ENCODE data around the gene HTR7. TPM values are rescaled to one million over a fixed set of nuclear protein-coding genes. Genes with fewer than 3 reads are reported as not detected.

The HTR7 gene
- polyA plus RNA-seq, 2 of the 4 experiments (the other 2 are of a cell fraction), result 0.04 to 0.05 TPM

- Histone ChIP-seq H3K4me3 (no peak overlapping the region), H3K4me1 (no peaks in the 10 kb centered on the region), H3K4me2 (no peak overlapping the region), H3K27ac (no peak overlapping the region), H3K9me3 (no peaks in the 10 kb centered on the region)
- ATAC-seq (no peak), FAIRE-seq (no peak), DNase-seq (ENCODE audit: low read depth in 1 of 2, low spot score in 1 of 2) (no peak)
- no peak for TF ChIP-seq CBX8 (IDR thresholded peaks at IDR 0.05)
- TF ChIP-seq NPAS2 (CRISPR knock-in tag; IDR thresholded peaks at IDR 0.05; ENCODE audit: borderline replicate concordance), result no peak
- no peak for TF ChIP-seq ZNF302 (CRISPR knock-in tag; IDR thresholded peaks at IDR 0.05)
- no peak for TF ChIP-seq JUNB (IDR thresholded peaks at IDR 0.05)
- TF ChIP-seq MAX (IDR thresholded peaks at IDR 0.05), result no peak
- TF ChIP-seq E2F6 (IDR thresholded peaks at IDR 0.05; ENCODE audit: borderline replicate concordance, low read depth), result no peak
- no peak for TF ChIP-seq RNF2 (IDR thresholded peaks at IDR 0.05; ENCODE audit: borderline replicate concordance, low read depth)
- no peak for TF ChIP-seq NFE2L2 (conservative IDR thresholded peaks at IDR 0.05; ENCODE audit: low read length)
- CTCF ChIA-PET, result interaction anchor here (0.6 to 1.8 kb wide), 16 partner anchors 8 to 1045 kb away, joined by 3 to 13 read pairs (median 4); partner anchors contain the start of genes BTAF1 and RPP30
- 90% methylated on average over 2 of the region's 2 CpGs for WGBS (ENCODE audit: missing lambda C conversion rate)
- POLR2A ChIA-PET, result no interaction called here
These were observed 21.2 kb upstream of the HTR7 start for GRCh38 chr10:90879062-90879461.

- 56% methylated on average over 8 of the region's 8 CpGs for WGBS (ENCODE audit: missing lambda C conversion rate)
- ChIA-PET CTCF (interaction anchor here (1.2 to 3.1 kb wide), 5 partner anchors 7 to 122 kb away, joined by 4 to 14 read pairs (median 11); no protein-coding TSS in a partner anchor), POLR2A (no interaction called here)
- H3K4me1 ChIP-seq, result peaks cover 7% of the 10 kb centered on the region; the same call in 2 of the 3 replicates
- FAIRE-seq (no peak), ATAC-seq (no peak), DNase-seq (ENCODE audit: low read depth in 1 of 2, low spot score in 1 of 2) (no peak)
- peak overlapping the region; percentile 75 to 90; a peak in 5 of 6 replicates for H3K27ac ChIP-seq
- peak overlapping the region; percentile 88 for H3K4me2 ChIP-seq
- peak overlapping the region; percentile 74 for H3K4me3 ChIP-seq
- H3K9me3 ChIP-seq, result peaks cover 19% of the 10 kb centered on the region
- TF ChIP-seq SMC3 (IDR thresholded peaks at IDR 0.05), result no peak
- TF ChIP-seq BHLHE40 (IDR thresholded peaks at IDR 0.05; ENCODE audit: low read depth, low read length), result no peak
These were observed 14.8 kb upstream of the HTR7 start for GRCh38 chr10:90872648-90873020.

GRCh38 chr10:90871766-90872647 is 14.2 kb upstream of the HTR7 start, which contains the start of gene RPP30:
Gene RPP30 (plus strand): TSS chr10:90871974. CDS start chr10:90871987, 13 bp downstream.
- CTCF ChIA-PET, result interaction anchor here (0.6 to 3.1 kb wide), 11 partner anchors 8 to 1081 kb away, joined by 3 to 14 read pairs (median 4); partner anchors contain the start of gene HTR7
- FAIRE-seq (no peak), ATAC-seq (peak; percentile 98 to 100), DNase-seq (ENCODE audit: low read depth in 1 of 2, low spot score in 1 of 2) (peak; percentile 85 to 89)
- Histone ChIP-seq H3K4me1 (peaks cover 7% of the 10 kb centered on the region; the same call in 2 of the 3 replicates), H3K9me3 (peaks cover 19% of the 10 kb centered on the region), H3K27ac (peak within 1 kb of the TSS; percentile 75 to 90), H3K4me3 (peak within 1 kb of the TSS; percentile 74), H3K4me2 (peak within 1 kb of the TSS; percentile 88)
- WGBS (ENCODE audit: missing lambda C conversion rate), result under 1% methylated on average over 32 of the region's 43 CpGs
- POLR2A ChIA-PET, result interaction anchor here (0.6 kb wide), 1 partner anchor 873 kb away, joined by 3 read pairs; no protein-coding TSS in a partner anchor
- TF ChIP-seq POLR2A (IDR thresholded peaks at IDR 0.05; ENCODE audit: low read length) (peak; percentile 73), JUNB (IDR thresholded peaks at IDR 0.05) (no peak), PHF8 (IDR thresholded peaks at IDR 0.05; ENCODE audit: borderline replicate concordance, low read depth) (peak; percentile 5; the same call in 1 of the 2 replicates), FOSL2 (IDR thresholded peaks at IDR 0.05) (no peak), FOSL2 (CRISPR knock-in tag; IDR thresholded peaks at IDR 0.05) (no peak), HES2 (IDR thresholded peaks at IDR 0.05) (no peak), KDM5A (IDR thresholded peaks at IDR 0.05) (peak; percentile 83), ESRRA (IDR thresholded peaks at IDR 0.05; ENCODE audit: borderline replicate concordance, low read length) (no peak), ZSCAN20 (CRISPR knock-in tag; IDR thresholded peaks at IDR 0.05) (no peak), CBX8 (IDR thresholded peaks at IDR 0.05) (no peak), USF2 (IDR thresholded peaks at IDR 0.05) (0 out of 2 replicates have a peak, but pooled peaks have one; percentile 13), MAX (IDR thresholded peaks at IDR 0.05) (peak; percentile 53), RCOR1 (IDR thresholded peaks at IDR 0.05; ENCODE audit: low read depth, low read length) (no peak), PBX3 (IDR thresholded peaks at IDR 0.05) (no peak), TFCP2L1 (CRISPR knock-in tag; IDR thresholded peaks at IDR 0.05) (no peak), TP53 (CRISPR knock-in tag; IDR thresholded peaks at IDR 0.05) (no peak), E2F6 (IDR thresholded peaks at IDR 0.05; ENCODE audit: borderline replicate concordance, low read depth) (peak; percentile 57; the same call in 1 of the 2 replicates), JUN (IDR thresholded peaks at IDR 0.05) (peak in 1 of 2 experiments; percentile 63; a peak in 2 of 5 replicates), HEYL (CRISPR knock-in tag; IDR thresholded peaks at IDR 0.05) (no peak)

Data from A549 (cell line).